GM21360 (cell line): Measurements from ENCODE around the gene THBS2.
"Not testable (repeated sequence)": the region's sequence is repeated elsewhere in the genome, so short reads cannot be mapped to it uniquely, and the experiment has no call there.

Source experiments
- ATAC-seq: cut with Tn5 transposase; IDR thresholded peaks from one replicate; pipeline ENCODE4 v1.9.1; 2021; ENCODE audit warnings: mild to moderate bottlenecking, moderate library complexity; ENCODE audit not compliant: unreplicated experiment

Gene THBS2

DNA sequence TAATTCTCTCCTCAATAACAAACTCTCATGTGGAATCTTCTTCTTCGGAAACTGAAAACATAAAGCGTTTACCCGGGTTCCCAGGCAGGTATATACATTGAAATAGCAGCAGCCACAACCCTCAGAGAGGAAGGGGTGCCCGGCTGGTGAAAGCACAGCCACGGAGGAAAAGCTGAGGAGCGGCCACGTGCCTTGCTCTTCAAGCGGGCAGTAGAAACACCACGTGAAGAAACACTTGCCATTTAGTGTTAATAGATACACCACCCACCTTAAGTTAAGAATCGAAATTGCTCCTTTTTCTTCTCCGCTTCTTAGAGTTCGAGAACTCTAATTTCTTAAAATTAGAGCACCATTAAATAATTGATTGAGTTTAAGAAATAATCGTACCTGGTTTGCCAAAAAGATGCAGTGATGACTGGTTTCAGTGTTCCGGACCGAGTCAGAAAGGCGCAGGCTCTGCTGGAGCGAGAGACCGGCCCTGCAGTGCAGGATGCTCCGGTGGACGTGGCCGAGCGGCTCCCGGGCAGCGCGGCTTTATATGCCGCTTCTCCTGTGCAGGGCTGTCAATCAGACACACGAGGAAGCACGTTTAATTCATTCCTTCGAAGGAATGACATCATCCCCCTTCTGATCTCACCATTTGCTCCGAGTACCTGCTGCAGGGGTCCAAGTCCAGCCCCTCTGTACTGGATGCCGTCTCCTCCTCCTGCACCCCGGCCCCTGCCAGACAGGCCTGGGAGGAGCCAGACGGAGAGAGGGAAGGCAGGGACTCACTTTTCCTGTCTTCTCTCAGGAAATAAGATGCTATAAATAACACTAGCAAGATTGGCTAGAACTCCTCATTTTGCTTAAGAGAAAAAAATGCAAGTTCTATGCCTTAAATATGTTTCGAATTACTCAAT, at the start of gene THBS2:
TSS of gene THBS2 (minus strand) at position 510 of the 902 bp plus-strand sequence. CDS start 3,062 bp downstream, outside the sequence.
- no peak for ATAC-seq

DNA sequence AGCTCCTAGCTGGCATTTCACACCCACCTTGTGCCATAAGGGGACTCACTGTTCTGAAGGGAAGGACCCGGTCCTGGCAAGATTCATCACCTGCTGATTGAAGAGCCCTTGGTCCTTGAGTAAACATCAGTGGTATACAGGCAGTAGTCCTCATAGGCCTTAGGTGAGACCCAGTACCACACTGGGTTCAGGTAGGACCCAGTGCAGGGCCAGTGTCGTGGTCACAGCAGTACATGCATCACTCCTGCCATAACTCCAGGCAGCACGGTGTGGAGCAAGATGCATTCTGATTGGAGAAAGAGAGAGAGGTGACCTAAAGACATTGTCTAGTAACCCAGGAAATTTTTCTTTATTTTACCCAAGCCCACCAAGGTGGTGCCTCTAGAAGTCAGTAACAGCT, 49.1 kb upstream of the THBS2 start:
- no peak for ATAC-seq

DNA sequence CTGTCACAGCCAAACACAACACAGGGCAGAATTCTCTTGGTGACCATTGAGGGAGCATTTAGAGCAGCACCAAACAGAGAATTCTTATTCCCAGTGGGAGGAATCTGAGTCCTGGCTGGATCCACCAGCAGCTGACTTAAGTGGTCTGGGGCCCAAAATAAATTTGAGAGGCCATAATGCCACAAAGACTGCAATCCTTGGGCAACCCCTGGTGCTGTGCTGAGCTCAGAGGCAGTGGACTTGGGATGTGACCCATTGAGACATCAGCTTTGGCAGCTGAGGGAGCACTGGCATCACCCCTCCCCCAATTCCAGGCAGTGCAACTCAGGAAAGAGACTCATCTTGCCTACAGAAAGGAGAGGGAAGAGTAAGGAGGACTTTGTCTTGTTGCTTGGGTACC, 48.6 kb upstream of the THBS2 start:
- no peak for ATAC-seq

- no peak for ATAC-seq
Observed at GRCh38 chr6:169300916-169301315, 47.3 kb upstream of the THBS2 start.

- not testable (repeated sequence) for ATAC-seq
Observed at GRCh38 chr6:169298626-169299025, 45.0 kb upstream of the THBS2 start.

DNA sequence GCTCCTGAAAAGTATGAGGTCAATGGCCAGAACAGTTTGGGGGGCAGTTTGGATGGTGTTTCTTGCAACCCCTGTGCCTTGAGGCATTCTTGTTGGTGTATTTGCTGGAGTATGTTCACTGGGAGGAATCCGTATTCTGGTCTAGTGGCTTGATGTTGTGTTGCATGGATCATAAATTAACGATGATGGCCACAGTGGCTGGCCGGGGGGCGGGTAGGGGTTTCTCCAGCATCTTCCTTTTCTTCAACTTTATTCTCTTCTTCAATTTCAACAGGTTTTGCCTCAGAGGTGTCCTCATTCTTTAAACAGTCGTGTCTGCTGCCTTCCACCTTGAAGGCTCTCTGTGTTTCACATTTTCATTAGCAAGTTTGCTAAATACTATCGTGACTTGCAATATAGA, 43.0 kb upstream of the THBS2 start:
- no peak for ATAC-seq

DNA sequence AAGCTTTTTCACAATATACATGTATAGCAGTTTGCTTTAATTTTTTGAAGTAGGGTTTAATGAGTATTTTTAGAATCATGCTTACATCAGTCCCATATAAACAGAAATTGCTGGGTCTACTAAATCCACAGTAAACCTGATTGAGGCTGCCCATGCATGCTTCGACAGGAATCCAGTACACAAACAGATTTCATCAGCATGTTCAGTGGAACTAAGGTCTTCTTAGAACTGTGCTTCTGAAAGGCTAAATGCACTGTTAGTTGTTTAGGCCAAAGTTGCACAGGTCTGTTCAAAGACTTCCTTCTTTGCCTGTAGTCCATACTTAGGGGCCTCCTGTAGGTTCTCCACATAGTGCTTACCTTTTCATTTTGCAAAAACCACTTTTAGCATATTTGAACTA, 42.5 kb upstream of the THBS2 start:
- ATAC-seq = no peak

GRCh38 chr6:169293196-169293595, 39.5 kb upstream of the THBS2 start:
- ATAC-seq = no peak

GRCh38 chr6:169292338-169293124, 38.9 kb upstream of the THBS2 start:
- ATAC-seq = no peak

- ATAC-seq = no peak
Observed at GRCh38 chr6:169291646-169292337, 38.1 kb upstream of the THBS2 start.

DNA sequence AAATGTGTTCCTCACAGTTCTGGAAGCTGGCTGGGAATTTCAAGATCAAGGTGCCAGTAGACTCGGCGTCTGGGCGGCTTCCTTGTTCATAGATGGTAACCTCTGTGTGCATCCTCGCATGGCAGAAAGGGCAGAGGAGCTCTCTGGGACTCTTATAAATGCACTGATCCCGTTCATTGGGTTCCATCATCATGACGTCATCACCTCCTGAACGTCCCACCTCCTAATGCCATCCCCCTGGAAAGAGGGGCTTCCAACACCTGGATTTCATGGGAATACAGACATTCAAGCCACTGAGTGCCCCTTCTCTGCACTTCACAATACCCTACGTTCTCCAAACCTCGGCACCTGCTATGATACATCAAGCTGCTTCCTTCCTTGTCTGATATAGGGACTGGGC, 37.5 kb upstream of the THBS2 start:
- no peak for ATAC-seq

- no peak for ATAC-seq
Observed at GRCh38 chr6:169289619-169290339, 36.1 kb upstream of the THBS2 start.

DNA sequence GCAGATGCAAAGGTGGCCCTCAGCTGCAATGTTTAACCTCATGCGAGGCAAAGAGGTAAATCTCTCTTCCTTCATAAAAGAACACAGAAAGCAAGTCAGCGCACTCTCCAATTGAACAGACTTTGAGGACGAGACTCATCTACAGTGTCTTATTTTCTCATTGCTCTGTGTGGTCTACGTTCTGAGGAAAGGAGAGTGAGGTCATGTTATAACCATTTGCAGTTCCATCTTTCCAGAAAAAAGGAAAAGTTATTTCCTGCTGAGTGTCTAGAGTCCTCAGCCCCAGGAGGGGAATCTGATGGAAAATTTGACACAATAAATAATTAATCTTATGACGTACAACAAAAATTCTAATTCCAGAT, 35.6 kb upstream of the THBS2 start:
- no peak for ATAC-seq

- no peak for ATAC-seq
Observed at GRCh38 chr6:169288591-169288990, 34.9 kb upstream of the THBS2 start.

DNA sequence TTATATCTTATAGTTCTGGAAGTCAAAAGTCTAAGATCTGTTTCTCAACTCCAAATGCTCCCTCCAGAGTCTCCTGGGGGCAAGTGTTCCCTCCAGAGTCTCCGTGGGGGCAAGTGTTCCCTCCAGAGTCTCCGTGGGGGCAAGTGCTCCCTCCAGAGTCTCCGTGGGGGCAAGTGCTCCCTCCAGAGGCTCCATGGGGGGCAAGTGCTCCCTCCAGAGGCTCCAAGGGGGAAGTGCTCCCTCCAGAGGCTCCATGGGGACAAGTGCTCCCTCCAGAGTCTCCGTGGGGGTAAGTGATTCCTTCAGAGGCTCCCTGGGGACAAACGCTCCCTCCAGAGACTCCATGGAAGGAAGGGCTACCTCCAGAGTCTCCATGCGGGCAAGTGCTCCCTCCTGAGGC, 34.0 kb upstream of the THBS2 start:
- ATAC-seq = no peak

DNA sequence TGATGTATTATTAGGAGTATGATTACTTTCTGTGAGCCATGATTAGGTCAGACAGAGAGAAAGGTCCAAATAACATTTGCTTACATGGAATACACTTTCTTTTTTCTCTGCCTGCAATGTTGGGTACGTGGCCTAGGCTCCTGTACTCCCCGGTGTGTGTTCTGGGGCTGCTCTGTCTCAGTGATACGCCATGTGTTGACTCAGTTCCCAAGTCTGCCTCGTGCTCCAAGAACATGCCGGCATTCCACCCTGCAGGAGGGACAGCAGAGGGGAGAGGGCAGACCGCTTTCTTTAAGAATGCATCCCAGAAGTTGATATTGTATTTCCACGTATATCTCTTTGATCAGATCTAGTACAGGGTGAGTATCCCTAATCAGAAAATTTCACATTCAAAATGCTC, 33.3 kb upstream of the THBS2 start:
- no peak for ATAC-seq

DNA sequence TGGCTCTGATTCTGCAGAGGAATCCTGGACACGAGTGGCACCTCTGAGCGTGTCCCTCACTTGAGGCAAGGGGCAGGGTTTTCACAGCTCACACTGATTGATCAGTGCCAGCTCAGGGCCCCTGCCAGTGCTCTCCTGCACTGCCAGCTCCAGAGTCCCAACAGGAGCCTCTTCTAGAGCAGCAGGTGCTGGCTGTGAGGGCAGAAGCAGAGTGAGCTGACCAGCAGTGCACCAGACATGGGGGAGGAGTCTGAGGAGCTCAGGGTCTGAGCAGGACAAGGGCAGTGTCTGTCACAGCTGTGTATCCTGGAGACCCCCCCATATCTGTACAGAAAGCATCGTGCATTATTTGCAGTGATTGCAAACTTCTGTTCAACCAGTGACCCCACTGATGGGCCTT, 31.5 kb upstream of the THBS2 start:
- ATAC-seq = no peak

DNA sequence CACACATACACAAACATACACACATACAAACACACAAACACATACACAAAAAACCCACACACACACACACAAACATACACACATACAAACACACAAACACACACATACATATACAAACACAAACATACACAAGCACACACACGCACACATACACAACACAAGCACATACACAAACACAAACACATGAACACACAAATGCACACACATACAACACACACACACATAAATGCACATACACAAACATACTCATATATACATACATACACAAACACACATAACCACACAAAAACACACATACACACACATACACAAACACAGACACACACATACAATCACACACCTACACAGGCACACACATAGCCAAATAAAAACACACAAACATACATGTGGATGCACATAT, 30.3 kb upstream of the THBS2 start:
- no peak for ATAC-seq

DNA sequence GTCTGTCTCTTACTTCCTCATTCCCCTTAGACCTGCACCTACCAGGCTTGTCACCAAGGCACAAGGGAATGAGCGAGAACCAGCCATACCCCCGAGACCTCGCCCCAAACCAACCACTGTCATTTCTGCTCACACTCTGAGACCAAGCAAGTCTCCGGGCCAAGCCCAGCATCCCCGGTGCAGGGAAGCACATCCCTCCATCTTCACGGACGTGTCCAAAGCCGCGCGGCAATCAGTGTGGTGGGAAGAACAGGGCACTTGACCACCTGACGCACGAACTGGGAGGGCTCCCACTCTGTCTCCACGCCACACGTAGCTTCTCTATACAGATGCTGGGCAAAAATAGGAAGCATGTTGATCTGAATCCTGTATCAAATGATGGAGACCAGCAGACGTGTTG, 28.4 kb upstream of the THBS2 start:
- ATAC-seq = no peak

- ATAC-seq = no peak
Observed at GRCh38 chr6:169277619-169278018, 24.0 kb upstream of the THBS2 start.

DNA sequence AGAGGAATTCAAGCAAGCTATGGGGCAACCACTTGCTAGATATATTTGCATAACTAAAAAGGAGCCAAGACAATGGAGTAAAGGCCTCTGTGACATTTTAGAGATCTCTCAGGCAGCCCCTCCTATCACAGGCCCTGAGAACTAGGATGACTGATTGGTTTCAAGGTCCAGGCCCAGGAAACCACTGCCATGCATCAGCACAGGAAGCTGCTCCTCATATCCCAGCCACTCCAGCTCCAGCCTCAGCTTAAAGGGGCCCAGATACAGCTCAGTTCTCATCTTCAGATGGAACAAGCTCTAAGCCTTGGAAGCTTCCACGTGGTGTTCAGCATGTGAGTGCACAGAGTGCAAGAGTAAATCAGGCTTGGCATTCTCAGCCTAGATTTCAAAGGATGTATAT, 21.1 kb upstream of the THBS2 start:
- ATAC-seq = no peak
